HCT116 (cell line): ENCODE measurements around the gene CCT8. TPM values are rescaled to one million over a fixed set of nuclear protein-coding genes. Genes with fewer than 3 reads are reported as not detected.

ENCODE experiments used
- ATAC-seq: fragments of 200-7000 bp; cut with Tn5 transposase; 2 replicates; pipeline ENCODE4 v1.9.1; 2020; ENCODE audit warnings: mild to moderate bottlenecking, moderate library complexity
- BruUV-seq: library from RNA; stranded (reverse); fragments of 400-500 nt; replicated peaks from 2 replicates; lab custom pipeline; 2021; lab: Mats Ljungman, UMichigan
- CTCF ChIA-PET: fragments of 300-600 bp; sonication (Branson Sonifier 250); formaldehyde crosslinking; loops from one replicate; lab custom pipeline; 2021; ENCODE audit warnings: antibody characterized with exemption; lab: Charles Lee
- POLR2A ChIA-PET: fragments of 300-600, 350-600 bp; sonication (Branson Sonifier 250); formaldehyde crosslinking; loops from one replicate; lab custom pipeline; 2021; ENCODE audit warnings: antibody characterized with exemption; lab: Charles Lee
- RAD21 ChIA-PET, 2 experiments: fragments of 300-600 bp; sonication (Branson Sonifier 250); formaldehyde crosslinking; loops; one replicate each; lab custom pipeline; 2023; ENCODE audit warnings: low total read pairs in 2 of 2; ENCODE audit not compliant: uncharacterized antibody in 2 of 2, unreplicated experiment in 2 of 2, low non-redundant PET in 1 of 2; lab: Charles Lee
- DNase-seq: peaks from one replicate; pipeline ENCODE4 v3.0.0-alpha.2; 2010; ENCODE audit warnings: low read depth, low spot score
- H2AFZ ChIP-seq: fragments of 200-600 bp; shearing (Covaris generic), sonication (generic); 2 replicates; pipeline ENCODE4 v1.6.1; 2017; ENCODE audit warnings: low read depth, mixed run types, mixed read lengths, antibody characterized with exemption, low read length; ENCODE audit not compliant: poor library complexity, severe bottlenecking
- H3K27ac ChIP-seq: 2 replicates; pipeline ENCODE4 v1.5.1; 2012; ENCODE audit warnings: low read depth, low read length
- H3K27me3 ChIP-seq: fragments of 200-600 bp; sonication (generic); 2 replicates; pipeline ENCODE4 v1.6.1; 2016; ENCODE audit warnings: mixed run types, low read length, mixed read lengths; ENCODE audit not compliant: insufficient read depth
- H3K36me3 ChIP-seq, 2 experiments: fragments of 200-500 bp in 1 of 2; fragments of 200-600 bp in 1 of 2; sonication (Bioruptor generic) in 1 of 2; sonication (generic) in 1 of 2; 2 replicates each; pipeline versions ENCODE4 v1.5.1 to v1.6.1; 2014 to 2016; ENCODE audit warnings: low read length in 2 of 2, inconsistent platforms in 1 of 2, mixed read lengths in 1 of 2, mixed run types in 1 of 2; ENCODE audit not compliant: insufficient read depth in 2 of 2, control insufficient read depth in 1 of 2
- H3K4me1 ChIP-seq, 2 experiments: fragments of 200-600 bp in 1 of 2; sonication (generic) in 1 of 2; 2 replicates each; pipeline versions ENCODE4 v1.5.1 to v1.6.1; 2012 to 2017; ENCODE audit warnings: low read length in 2 of 2, inconsistent platforms in 1 of 2, mild to moderate bottlenecking in 1 of 2, mixed read lengths in 1 of 2, mixed run types in 1 of 2, moderate library complexity in 1 of 2; ENCODE audit not compliant: insufficient read depth in 2 of 2, control insufficient read depth in 1 of 2
- H3K4me2 ChIP-seq: fragments of 200-600 bp; sonication (generic); 2 replicates; pipeline ENCODE4 v1.6.1; 2017; ENCODE audit warnings: mixed run types, low read length, mixed read lengths
- H3K4me3 ChIP-seq, 2 experiments: fragments of 200-600 bp in 1 of 2; sonication (generic) in 1 of 2; replicated peaks in 1 of 2; 2 replicates each; pipeline ENCODE4 v1.5.1; 2011 to 2016; ENCODE audit warnings: low read length in 2 of 2, control low read depth in 1 of 2, low read depth in 1 of 2, mild to moderate bottlenecking in 1 of 2, mixed read lengths in 1 of 2, mixed run types in 1 of 2
- H3K79me2 ChIP-seq: fragments of 200-600 bp; sonication (generic); 2 replicates; pipeline ENCODE4 v1.6.1; 2017; ENCODE audit warnings: mild to moderate bottlenecking, mixed run types, low read length, moderate library complexity, mixed read lengths; ENCODE audit not compliant: insufficient read depth
- H3K9ac ChIP-seq: fragments of 200-600 bp; sonication (generic); 2 replicates; pipeline ENCODE4 v1.6.1; 2016; ENCODE audit warnings: low read length, mixed read lengths
- H3K9me2 ChIP-seq: fragments of 200-600 bp; sonication (generic), shearing (Covaris generic); 2 replicates; pipeline ENCODE4 v1.6.1; 2017; ENCODE audit warnings: mixed run types, mild to moderate bottlenecking, moderate library complexity; ENCODE audit not compliant: insufficient read depth
- H3K9me3 ChIP-seq, 2 experiments: fragments of 200-500 bp in 1 of 2; fragments of 200-600 bp in 1 of 2; sonication (Bioruptor generic) in 1 of 2; sonication (generic) in 1 of 2; 2 replicates each; pipeline ENCODE4 v1.6.1; 2014 to 2017; ENCODE audit warnings: low read length in 2 of 2, mixed read lengths in 2 of 2, inconsistent platforms in 1 of 2, low read depth in 1 of 2, mild to moderate bottlenecking in 1 of 2, mixed run types in 1 of 2, moderate library complexity in 1 of 2; ENCODE audit not compliant: control insufficient read depth in 1 of 2, insufficient read depth in 1 of 2
- H4K20me1 ChIP-seq: fragments of 200-600 bp; sonication (generic), shearing (Covaris generic); 2 replicates; pipeline ENCODE4 v1.6.1; 2017; ENCODE audit warnings: mixed run types, mild to moderate bottlenecking, moderate library complexity; ENCODE audit not compliant: insufficient read depth
- EZH2 ChIP-seq: fragments of 200-600 bp; sonication (generic); IDR thresholded peaks from 2 replicates; pipeline ENCODE4 v1.6.1; 2017; ENCODE audit warnings: antibody characterized with exemption, mixed run types
- POLR2AphosphoS5 ChIP-seq: IDR thresholded peaks from 2 replicates; pipeline ENCODE4 v1.6.1; 2011; ENCODE audit warnings: mild to moderate bottlenecking, low read depth, low read length, moderate library complexity
- SP1 ChIP-seq: IDR thresholded peaks from 2 replicates; pipeline ENCODE4 v1.6.1; 2012; ENCODE audit warnings: low read depth
- ZFX ChIP-seq: fragments of 450-650 bp; IDR thresholded peaks from 2 replicates; pipeline ENCODE4 v1.6.1; 2017
- intact Hi-C: fragments of 100-400 bp; cut with micrococcal nuclease; formaldehyde crosslinking; loops from 2 replicates; pipeline ENCODE4 v1.10.0; 2022
- total RNA-seq: library from RNA; stranded (reverse); gene quantifications from one replicate; pipeline ENCODE4 v1.2.1, GENCODE V29; 2021; ENCODE audit not compliant: unreplicated experiment
- TF ChIP-seq, protein P1 (sequence below): IDR thresholded peaks from 2 replicates; pipeline ENCODE4 v1.6.1; 2012

Gene CCT8
- total RNA-seq, 1 experiment from 2014 or later: 355 TPM

GRCh38 chr21:29008367-29008766 lies 65.1 kb downstream of the CCT8 start:
- intact Hi-C loops: no loop called here
- H3K4me1 ChIP-seq: peaks cover 0 to 18% of the 10 kb centered on the region in 2 experiments; a peak in 2 of 4 replicates
- H3K9me3 ChIP-seq: no peaks in the 10 kb centered on the region
- ChIA-PET CTCF (no interaction called here), POLR2A (no interaction called here), RAD21 (no interaction called here)
- ATAC-seq (no peak), DNase-seq (no peak)
- no peaks in the 10 kb centered on the region for H3K27me3 ChIP-seq
- no peak overlapping the region for H3K27ac ChIP-seq
- no peak overlapping the region for H3K4me3 ChIP-seq
- no peak overlapping the region for H2AFZ ChIP-seq
- no peak overlapping the region for H3K9ac ChIP-seq
- BruUV-seq: no TSS peak
- TF ChIP-seq POLR2AphosphoS5 (no peak), ZFX (no peak), SP1 (no peak)
- H3K79me2 ChIP-seq: 0 out of 2 replicates have a peak, but pooled peaks cover 5% of the 10 kb centered on the region
- no peaks in the 10 kb centered on the region for H3K9me2 ChIP-seq
- peaks cover 4% of the 10 kb centered on the region in 2 experiments; a peak in 2 of 4 replicates for H3K36me3 ChIP-seq
- no peak overlapping the region for H3K4me2 ChIP-seq
- no peaks in the 10 kb centered on the region for H4K20me1 ChIP-seq

- Histone ChIP-seq H3K4me2 (no peak overlapping the region), H3K27me3 (no peaks in the 10 kb centered on the region), H3K9ac (no peak overlapping the region), H4K20me1 (no peaks in the 10 kb centered on the region), H3K9me2 (no peaks in the 10 kb centered on the region), H3K4me1 (peaks cover 0 to 20% of the 10 kb centered on the region in 2 experiments; a peak in 2 of 4 replicates), H3K4me3 (no peak overlapping the region), H3K36me3 (peaks cover 4% of the 10 kb centered on the region in 2 experiments; a peak in 2 of 4 replicates), H3K9me3 (no peaks in the 10 kb centered on the region), H3K27ac (no peak overlapping the region), H3K79me2 (0 out of 2 replicates have a peak, but pooled peaks cover 3% of the 10 kb centered on the region), H2AFZ (no peak overlapping the region)
- no peak for ATAC-seq
- ChIA-PET CTCF (no interaction called here), POLR2A (no interaction called here), RAD21 (no interaction called here)
- TF ChIP-seq, protein P1, sequence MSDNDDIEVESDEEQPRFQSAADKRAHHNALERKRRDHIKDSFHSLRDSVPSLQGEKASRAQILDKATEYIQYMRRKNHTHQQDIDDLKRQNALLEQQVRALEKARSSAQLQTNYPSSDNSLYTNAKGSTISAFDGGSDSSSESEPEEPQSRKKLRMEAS: no peak
- no peak for TF ChIP-seq EZH2
- intact Hi-C loops: no loop called here
- TSS peak; percentile 32 for BruUV-seq
- DNase-seq: no peak
Measured at GRCh38 chr21:29007810-29008209, 65.6 kb downstream of the CCT8 start.
